PC-9 (cell line): ENCODE measurements around the gene IQSEC1.

Experiments used
- EZH2 ChIP-seq: fragments of 200-600 bp; sonication (generic); IDR thresholded peaks from 2 replicates; pipeline ENCODE4 v1.8.0; 2017; ENCODE audit warnings: antibody characterized with exemption, low read depth
- TF ChIP-seq, protein P1 (sequence below): fragments of 200-600 bp; sonication (generic); conservative IDR thresholded peaks from 2 replicates; pipeline ENCODE4 v1.6.1; 2017; ENCODE audit warnings: mixed run types, antibody characterized with exemption, mild to moderate bottlenecking, moderate library complexity

DNA sequence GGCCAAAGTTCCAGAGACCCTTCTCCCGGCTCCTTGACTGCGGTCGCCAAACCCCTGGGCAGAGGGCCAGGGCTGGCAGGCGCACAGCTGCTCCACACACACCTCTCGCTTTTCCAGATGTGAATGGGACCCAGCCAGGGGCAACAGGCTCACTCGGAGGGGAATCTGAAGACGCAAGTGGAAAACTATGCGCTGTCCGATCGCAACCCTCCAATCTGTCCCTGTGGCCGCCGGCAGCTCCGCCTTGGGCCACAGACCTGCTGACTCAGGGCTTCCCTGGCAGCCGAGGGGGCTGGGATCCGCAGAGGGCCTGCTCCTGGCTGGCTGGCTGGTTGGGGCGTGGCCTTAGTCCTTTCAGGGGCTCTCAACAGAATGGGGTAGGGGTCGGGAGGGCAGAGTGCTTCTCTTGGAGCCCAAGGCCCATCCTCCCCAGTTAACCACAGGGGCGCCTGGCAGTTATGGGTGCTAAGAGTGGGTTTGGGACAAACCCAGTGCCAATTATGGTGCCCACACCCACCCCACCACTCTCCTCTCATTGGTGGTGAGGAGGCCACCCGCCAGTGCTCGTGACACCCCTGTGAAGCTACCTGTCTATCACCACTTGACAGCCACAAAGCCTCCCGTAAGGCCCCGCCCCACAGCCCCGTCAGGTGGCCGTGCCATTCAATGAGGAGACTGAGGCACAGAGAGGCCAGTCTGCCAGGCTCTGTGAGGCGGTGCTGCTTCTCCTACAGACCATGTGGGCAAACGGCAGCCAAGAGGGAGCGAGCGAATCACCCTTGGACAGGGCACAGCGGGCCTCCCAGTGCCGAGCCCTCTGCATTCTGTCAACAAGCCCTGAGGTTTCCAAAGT, 53.8 kb downstream of the IQSEC1 start:
- TF ChIP-seq, protein P1, sequence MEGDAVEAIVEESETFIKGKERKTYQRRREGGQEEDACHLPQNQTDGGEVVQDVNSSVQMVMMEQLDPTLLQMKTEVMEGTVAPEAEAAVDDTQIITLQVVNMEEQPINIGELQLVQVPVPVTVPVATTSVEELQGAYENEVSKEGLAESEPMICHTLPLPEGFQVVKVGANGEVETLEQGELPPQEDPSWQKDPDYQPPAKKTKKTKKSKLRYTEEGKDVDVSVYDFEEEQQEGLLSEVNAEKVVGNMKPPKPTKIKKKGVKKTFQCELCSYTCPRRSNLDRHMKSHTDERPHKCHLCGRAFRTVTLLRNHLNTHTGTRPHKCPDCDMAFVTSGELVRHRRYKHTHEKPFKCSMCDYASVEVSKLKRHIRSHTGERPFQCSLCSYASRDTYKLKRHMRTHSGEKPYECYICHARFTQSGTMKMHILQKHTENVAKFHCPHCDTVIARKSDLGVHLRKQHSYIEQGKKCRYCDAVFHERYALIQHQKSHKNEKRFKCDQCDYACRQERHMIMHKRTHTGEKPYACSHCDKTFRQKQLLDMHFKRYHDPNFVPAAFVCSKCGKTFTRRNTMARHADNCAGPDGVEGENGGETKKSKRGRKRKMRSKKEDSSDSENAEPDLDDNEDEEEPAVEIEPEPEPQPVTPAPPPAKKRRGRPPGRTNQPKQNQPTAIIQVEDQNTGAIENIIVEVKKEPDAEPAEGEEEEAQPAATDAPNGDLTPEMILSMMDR = no peak
- no peak for TF ChIP-seq EZH2
